GM23338 (cell line): Measurements from ENCODE around the gene H2BK1. TPM values are rescaled to one million over a fixed set of nuclear protein-coding genes. Genes with fewer than 3 reads are reported as not detected.

Experiments used
- ATAC-seq: fragments of 200-7000 bp; cut with Tn5 transposase; 3 replicates; pipeline ENCODE4 v1.9.1; 2020
- DNase-seq: peaks from one replicate; pipeline ENCODE4 v3.0.0-alpha.2; 2015; ENCODE audit warnings: low spot score
- H2AFZ ChIP-seq: fragments of 200-600 bp; sonication (generic); 2 replicates; pipeline ENCODE4 v1.8.0; 2016; ENCODE audit warnings: antibody characterized with exemption, mild to moderate bottlenecking, moderate library complexity
- H3F3A ChIP-seq: fragments of 200-600 bp; sonication (generic); replicated peaks from 2 replicates; pipeline ENCODE4 v1.8.0; 2017; ENCODE audit warnings: antibody characterized with exemption, mixed run types, low read depth
- H3K27ac ChIP-seq: fragments of 200-600 bp; sonication (generic); 2 replicates; pipeline ENCODE4 v1.6.1; 2016; ENCODE audit warnings: low read depth
- H3K27me3 ChIP-seq: fragments of 200-600 bp; sonication (generic); 2 replicates; pipeline ENCODE4 v1.8.0; 2016; ENCODE audit warnings: mild to moderate bottlenecking, mixed run types, moderate library complexity; ENCODE audit not compliant: insufficient read depth
- H3K36me3 ChIP-seq: fragments of 200-600 bp; sonication (generic); 2 replicates; pipeline ENCODE4 v1.8.0; 2016; ENCODE audit warnings: mild to moderate bottlenecking; ENCODE audit not compliant: insufficient read depth
- H3K4me1 ChIP-seq: fragments of 200-600 bp; sonication (generic); 2 replicates; pipeline ENCODE4 v1.8.0; 2016; ENCODE audit warnings: mild to moderate bottlenecking, moderate library complexity; ENCODE audit not compliant: insufficient read depth
- H3K4me2 ChIP-seq: fragments of 200-600 bp; sonication (generic); 2 replicates; pipeline ENCODE4 v1.7.1; 2017; ENCODE audit warnings: mixed run types
- H3K4me3 ChIP-seq: fragments of 200-600 bp; sonication (generic); 2 replicates; pipeline ENCODE4 v1.6.1; 2016; ENCODE audit warnings: mixed run types
- H3K79me2 ChIP-seq: fragments of 200-600 bp; sonication (generic); replicated peaks from 2 replicates; pipeline ENCODE4 v1.8.0; 2017; ENCODE audit warnings: mild to moderate bottlenecking; ENCODE audit not compliant: insufficient read depth
- H3K9me2 ChIP-seq: fragments of 200-600 bp; sonication (generic); 2 replicates; pipeline ENCODE4 v1.8.0; 2017; ENCODE audit not compliant: insufficient read depth
- H4K20me1 ChIP-seq: fragments of 200-600 bp; sonication (generic); replicated peaks from 2 replicates; pipeline ENCODE4 v1.8.0; 2017; ENCODE audit warnings: mild to moderate bottlenecking; ENCODE audit not compliant: insufficient read depth
- H3K27ac Mint-ChIP-seq: 2 replicates; pipeline ENCODE4 v1.8.0; 2020; ENCODE audit warnings: inconsistent platforms, mild to moderate bottlenecking, moderate library complexity, mixed read lengths
- H3K27me3 Mint-ChIP-seq: 3 replicates; pipeline ENCODE4 v1.8.0; 2022; ENCODE audit warnings: low read depth, mild to moderate bottlenecking, moderate library complexity, mixed read lengths, inconsistent platforms; ENCODE audit not compliant: insufficient read depth, poor library complexity
- H3K36me3 Mint-ChIP-seq: 3 replicates; pipeline ENCODE4 v1.8.0; 2021; ENCODE audit warnings: low read depth, mild to moderate bottlenecking, inconsistent platforms, moderate library complexity, mixed read lengths
- H3K4me1 Mint-ChIP-seq: 3 replicates; pipeline ENCODE4 v1.8.0; 2020; ENCODE audit warnings: mild to moderate bottlenecking, inconsistent platforms, mixed read lengths
- H3K4me3 Mint-ChIP-seq: 3 replicates; pipeline ENCODE4 v1.8.0; 2021; ENCODE audit warnings: moderate library complexity, mild to moderate bottlenecking, inconsistent platforms, mixed read lengths
- H3K9me3 Mint-ChIP-seq: 3 replicates; pipeline ENCODE4 v1.8.0; 2020; ENCODE audit warnings: moderate library complexity, mild to moderate bottlenecking, inconsistent platforms, mixed read lengths
- CREB1 ChIP-seq: fragments of 250-450 bp; sonication (Bioruptor Pico); IDR thresholded peaks from 2 replicates; pipeline ENCODE4 v1.5.0; 2020; ENCODE audit warnings: low read depth, mild to moderate bottlenecking, moderate library complexity
- EZH2phosphoT487 ChIP-seq: fragments of 200-600 bp; sonication (generic); IDR thresholded peaks from one replicate; pipeline ENCODE4 v1.8.1; 2018; ENCODE audit warnings: antibody characterized with exemption; ENCODE audit not compliant: unreplicated experiment
- JUNB ChIP-seq: IDR thresholded peaks from one replicate; pipeline ENCODE4 v1.6.1; 2016; ENCODE audit warnings: antibody characterized with exemption; ENCODE audit not compliant: unreplicated experiment
- NANOG ChIP-seq: IDR thresholded peaks from 2 replicates; pipeline ENCODE4 v1.6.1; 2016; ENCODE audit warnings: antibody characterized with exemption, borderline replicate concordance
- POLR2AphosphoS5 ChIP-seq: IDR thresholded peaks from 2 replicates; pipeline ENCODE4 v1.6.1; 2016; ENCODE audit warnings: antibody characterized with exemption, low read depth
- STAT1 ChIP-seq: IDR thresholded peaks from one replicate; pipeline ENCODE4 v1.6.1; 2016; ENCODE audit warnings: antibody characterized with exemption; ENCODE audit not compliant: unreplicated experiment
- ZNF114 ChIP-seq: fragments of 250-450 bp; sonication (Bioruptor Pico); IDR thresholded peaks from 2 replicates; pipeline ENCODE4 v1.5.0; 2020; ENCODE audit warnings: mild to moderate bottlenecking, moderate library complexity
- ZNF331 ChIP-seq: fragments of 250-450 bp; sonication (Bioruptor Pico); IDR thresholded peaks from 2 replicates; pipeline ENCODE4 v1.5.0; 2020; ENCODE audit warnings: low read depth, mild to moderate bottlenecking, moderate library complexity
- polyA plus RNA-seq: library from polyadenylated mRNA; unstranded; fragments of >200 nt; fragmentation: Nextera tagmentation; extraction: Ambion mirVana; gene quantifications from 2 replicates; pipeline ENCODE4 v1.2.1, GENCODE V29; 2016
- total RNA-seq: library from RNA; depleted of rRNA; stranded (reverse); fragments of >200 nt; shearing (Covaris generic); gene quantifications from 2 replicates; pipeline ENCODE4 v1.2.3, GENCODE V29; 2014
- TF ChIP-seq, protein P1 (sequence below): IDR thresholded peaks from 2 replicates; pipeline ENCODE4 v1.6.1; 2016; ENCODE audit warnings: antibody characterized with exemption
- TF ChIP-seq, protein P2 (sequence below): fragments of 250-450 bp; sonication (Bioruptor Pico); IDR thresholded peaks from 2 replicates; pipeline ENCODE4 v1.5.0; 2020; ENCODE audit warnings: mild to moderate bottlenecking, moderate library complexity
- TF ChIP-seq, protein P3 (sequence below): IDR thresholded peaks from one replicate; pipeline ENCODE4 v1.6.1; 2018; ENCODE audit warnings: antibody characterized with exemption; ENCODE audit not compliant: unreplicated experiment

Gene H2BK1
- total and polyA plus RNA-seq, 2 experiments from 2014 or later = not detected

DNA sequence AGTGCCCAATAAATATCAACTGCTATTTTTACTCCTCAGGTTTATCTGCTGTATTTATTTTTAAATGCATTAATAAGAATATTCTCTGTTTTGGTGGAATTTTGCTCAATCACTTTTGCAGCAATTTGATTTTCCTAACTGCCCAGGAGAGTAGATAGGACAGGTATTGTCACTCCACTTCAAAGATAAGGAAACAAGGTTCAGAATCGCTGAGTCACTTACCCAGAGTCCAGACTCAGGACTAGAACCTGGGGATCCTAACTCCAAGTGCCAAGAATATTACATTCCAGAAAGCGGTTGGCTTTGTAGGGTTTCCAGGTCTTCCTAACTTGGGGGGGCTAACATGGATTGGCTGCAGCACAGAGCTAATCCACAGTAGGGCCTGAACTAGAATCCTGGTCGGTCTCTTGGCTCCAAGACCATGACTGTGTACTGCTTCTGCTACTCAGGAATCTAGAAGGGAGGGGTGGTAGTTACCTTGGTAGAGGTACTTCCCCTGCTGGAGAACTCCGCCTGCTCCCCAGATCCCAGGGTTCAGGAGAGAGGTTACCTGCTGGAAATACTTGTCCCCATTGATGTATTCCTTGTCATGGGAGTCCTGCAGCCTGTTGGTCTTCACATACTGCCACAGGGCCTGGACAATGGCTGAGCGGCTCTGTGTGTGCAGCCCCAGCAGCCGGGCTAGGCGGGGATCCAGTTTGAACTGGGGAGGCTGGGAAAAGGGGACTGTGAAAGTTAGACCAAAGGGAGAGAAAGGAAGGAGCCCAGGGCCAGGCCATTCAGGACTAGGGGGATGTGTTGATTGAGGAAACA lies 30.9 kb upstream of the H2BK1 start:
- ATAC-seq = no peak
- H3K36me3 Mint-ChIP-seq = peaks cover 10% of the 10 kb centered on the region
- Histone ChIP-seq H3K4me3 (no peak overlapping the region), H3K27ac (no peak overlapping the region), H3K4me1 (peaks cover 19% of the 10 kb centered on the region; the same call in 1 of the 2 replicates), H3K36me3 (no peaks in the 10 kb centered on the region), H3K79me2 (no peaks in the 10 kb centered on the region), H4K20me1 (peaks cover 8% of the 10 kb centered on the region; the same call in 1 of the 2 replicates), H3K9me2 (no peaks in the 10 kb centered on the region), H3F3A (0 out of 2 replicates have a peak, but pooled peaks cover 4% of the 10 kb centered on the region), H3K27me3 (peaks cover 23% of the 10 kb centered on the region), H2AFZ (no peak overlapping the region), H3K4me2 (no peak overlapping the region)
- peaks cover 41% of the 10 kb centered on the region for H3K4me1 Mint-ChIP-seq
- TF ChIP-seq POLR2AphosphoS5 (peak; percentile 10; the same call in 1 of the 2 replicates), EZH2phosphoT487 (no peak)
- peak overlapping the region; percentile 78; the same call in 1 of the 2 replicates for H3K27ac Mint-ChIP-seq
- H3K4me3 Mint-ChIP-seq = no peak overlapping the region
- no peak for DNase-seq
- H3K27me3 Mint-ChIP-seq = peaks cover 26% of the 10 kb centered on the region
- H3K9me3 Mint-ChIP-seq = no peaks in the 10 kb centered on the region; the same call in 2 of the 3 replicates

DNA sequence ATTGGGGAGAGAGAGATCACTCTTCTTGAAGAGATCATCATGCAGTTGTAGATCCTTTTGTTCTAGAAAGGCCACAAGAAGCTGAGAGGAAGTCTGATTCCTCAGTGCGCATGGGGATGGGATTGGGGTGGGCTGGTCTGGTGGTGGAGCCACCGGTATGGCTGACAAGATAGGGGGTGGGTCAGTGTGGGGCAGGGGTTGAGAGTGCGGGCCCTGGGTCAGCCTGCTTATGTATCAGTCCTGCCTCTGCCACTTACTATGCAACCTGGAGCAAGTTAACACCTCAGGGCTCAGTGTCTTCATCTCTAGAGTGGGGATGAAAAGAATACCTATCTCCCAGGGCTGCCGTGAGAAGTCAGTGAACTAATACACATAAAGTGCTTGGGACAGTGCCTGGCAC lies 30.2 kb upstream of the H2BK1 start:
- no peak overlapping the region for H3K4me3 ChIP-seq
- peaks cover 8% of the 10 kb centered on the region; the same call in 1 of the 2 replicates for H4K20me1 ChIP-seq
- H3F3A ChIP-seq = no peaks in the 10 kb centered on the region
- Mint-ChIP-seq H3K27ac (peak overlapping the region; percentile 32; the same call in 1 of the 2 replicates), H3K4me3 (no peak overlapping the region), H3K9me3 (no peaks in the 10 kb centered on the region), H3K27me3 (peaks cover 21% of the 10 kb centered on the region), H3K4me1 (peaks cover 37% of the 10 kb centered on the region), H3K36me3 (peaks cover 12% of the 10 kb centered on the region)
- ATAC-seq (no peak), DNase-seq (no peak)
- peaks cover 17% of the 10 kb centered on the region for H3K27me3 ChIP-seq
- H3K27ac ChIP-seq = no peak overlapping the region
- H3K36me3 ChIP-seq = no peaks in the 10 kb centered on the region
- no peak overlapping the region for H3K4me2 ChIP-seq
- no peaks in the 10 kb centered on the region for H3K79me2 ChIP-seq
- no peaks in the 10 kb centered on the region for H3K9me2 ChIP-seq
- H3K4me1 ChIP-seq = peaks cover 15% of the 10 kb centered on the region; the same call in 1 of the 2 replicates
- H2AFZ ChIP-seq = no peak overlapping the region
- TF ChIP-seq STAT1 (no peak), NANOG (no peak), CREB1 (CRISPR knock-in tag) (no peak), ZNF331 (CRISPR knock-in tag) (no peak), ZNF114 (CRISPR knock-in tag) (no peak), JUNB (no peak)
- TF ChIP-seq, protein P1, sequence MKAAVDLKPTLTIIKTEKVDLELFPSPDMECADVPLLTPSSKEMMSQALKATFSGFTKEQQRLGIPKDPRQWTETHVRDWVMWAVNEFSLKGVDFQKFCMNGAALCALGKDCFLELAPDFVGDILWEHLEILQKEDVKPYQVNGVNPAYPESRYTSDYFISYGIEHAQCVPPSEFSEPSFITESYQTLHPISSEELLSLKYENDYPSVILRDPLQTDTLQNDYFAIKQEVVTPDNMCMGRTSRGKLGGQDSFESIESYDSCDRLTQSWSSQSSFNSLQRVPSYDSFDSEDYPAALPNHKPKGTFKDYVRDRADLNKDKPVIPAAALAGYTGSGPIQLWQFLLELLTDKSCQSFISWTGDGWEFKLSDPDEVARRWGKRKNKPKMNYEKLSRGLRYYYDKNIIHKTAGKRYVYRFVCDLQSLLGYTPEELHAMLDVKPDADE = no peak
- TF ChIP-seq, protein P2, sequence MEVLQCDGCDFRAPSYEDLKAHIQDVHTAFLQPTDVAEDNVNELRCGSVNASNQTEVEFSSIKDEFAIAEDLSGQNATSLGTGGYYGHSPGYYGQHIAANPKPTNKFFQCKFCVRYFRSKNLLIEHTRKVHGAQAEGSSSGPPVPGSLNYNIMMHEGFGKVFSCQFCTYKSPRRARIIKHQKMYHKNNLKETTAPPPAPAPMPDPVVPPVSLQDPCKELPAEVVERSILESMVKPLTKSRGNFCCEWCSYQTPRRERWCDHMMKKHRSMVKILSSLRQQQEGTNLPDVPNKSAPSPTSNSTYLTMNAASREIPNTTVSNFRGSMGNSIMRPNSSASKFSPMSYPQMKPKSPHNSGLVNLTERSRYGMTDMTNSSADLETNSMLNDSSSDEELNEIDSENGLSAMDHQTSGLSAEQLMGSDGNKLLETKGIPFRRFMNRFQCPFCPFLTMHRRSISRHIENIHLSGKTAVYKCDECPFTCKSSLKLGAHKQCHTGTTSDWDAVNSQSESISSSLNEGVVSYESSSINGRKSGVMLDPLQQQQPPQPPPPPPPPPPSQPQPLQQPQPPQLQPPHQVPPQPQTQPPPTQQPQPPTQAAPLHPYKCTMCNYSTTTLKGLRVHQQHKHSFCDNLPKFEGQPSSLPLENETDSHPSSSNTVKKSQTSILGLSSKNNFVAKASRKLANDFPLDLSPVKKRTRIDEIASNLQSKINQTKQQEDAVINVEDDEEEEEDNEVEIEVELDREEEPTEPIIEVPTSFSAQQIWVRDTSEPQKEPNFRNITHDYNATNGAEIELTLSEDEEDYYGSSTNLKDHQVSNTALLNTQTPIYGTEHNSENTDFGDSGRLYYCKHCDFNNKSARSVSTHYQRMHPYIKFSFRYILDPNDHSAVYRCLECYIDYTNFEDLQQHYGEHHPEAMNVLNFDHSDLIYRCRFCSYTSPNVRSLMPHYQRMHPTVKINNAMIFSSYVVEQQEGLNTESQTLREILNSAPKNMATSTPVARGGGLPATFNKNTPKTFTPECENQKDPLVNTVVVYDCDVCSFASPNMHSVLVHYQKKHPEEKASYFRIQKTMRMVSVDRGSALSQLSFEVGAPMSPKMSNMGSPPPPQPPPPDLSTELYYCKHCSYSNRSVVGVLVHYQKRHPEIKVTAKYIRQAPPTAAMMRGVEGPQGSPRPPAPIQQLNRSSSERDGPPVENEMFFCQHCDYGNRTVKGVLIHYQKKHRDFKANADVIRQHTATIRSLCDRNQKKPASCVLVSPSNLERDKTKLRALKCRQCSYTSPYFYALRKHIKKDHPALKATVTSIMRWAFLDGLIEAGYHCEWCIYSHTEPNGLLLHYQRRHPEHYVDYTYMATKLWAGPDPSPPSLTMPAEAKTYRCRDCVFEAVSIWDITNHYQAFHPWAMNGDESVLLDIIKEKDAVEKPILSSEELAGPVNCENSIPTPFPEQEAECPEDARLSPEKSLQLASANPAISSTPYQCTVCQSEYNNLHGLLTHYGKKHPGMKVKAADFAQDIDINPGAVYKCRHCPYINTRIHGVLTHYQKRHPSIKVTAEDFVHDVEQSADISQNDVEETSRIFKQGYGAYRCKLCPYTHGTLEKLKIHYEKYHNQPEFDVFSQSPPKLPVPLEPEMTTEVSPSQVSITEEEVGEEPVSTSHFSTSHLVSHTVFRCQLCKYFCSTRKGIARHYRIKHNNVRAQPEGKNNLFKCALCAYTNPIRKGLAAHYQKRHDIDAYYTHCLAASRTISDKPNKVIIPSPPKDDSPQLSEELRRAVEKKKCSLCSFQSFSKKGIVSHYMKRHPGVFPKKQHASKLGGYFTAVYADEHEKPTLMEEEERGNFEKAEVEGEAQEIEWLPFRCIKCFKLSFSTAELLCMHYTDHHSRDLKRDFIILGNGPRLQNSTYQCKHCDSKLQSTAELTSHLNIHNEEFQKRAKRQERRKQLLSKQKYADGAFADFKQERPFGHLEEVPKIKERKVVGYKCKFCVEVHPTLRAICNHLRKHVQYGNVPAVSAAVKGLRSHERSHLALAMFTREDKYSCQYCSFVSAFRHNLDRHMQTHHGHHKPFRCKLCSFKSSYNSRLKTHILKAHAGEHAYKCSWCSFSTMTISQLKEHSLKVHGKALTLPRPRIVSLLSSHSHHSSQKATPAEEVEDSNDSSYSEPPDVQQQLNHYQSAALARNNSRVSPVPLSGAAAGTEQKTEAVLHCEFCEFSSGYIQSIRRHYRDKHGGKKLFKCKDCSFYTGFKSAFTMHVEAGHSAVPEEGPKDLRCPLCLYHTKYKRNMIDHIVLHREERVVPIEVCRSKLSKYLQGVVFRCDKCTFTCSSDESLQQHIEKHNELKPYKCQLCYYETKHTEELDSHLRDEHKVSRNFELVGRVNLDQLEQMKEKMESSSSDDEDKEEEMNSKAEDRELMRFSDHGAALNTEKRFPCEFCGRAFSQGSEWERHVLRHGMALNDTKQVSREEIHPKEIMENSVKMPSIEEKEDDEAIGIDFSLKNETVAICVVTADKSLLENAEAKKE = no peak
- TF ChIP-seq, protein P3, sequence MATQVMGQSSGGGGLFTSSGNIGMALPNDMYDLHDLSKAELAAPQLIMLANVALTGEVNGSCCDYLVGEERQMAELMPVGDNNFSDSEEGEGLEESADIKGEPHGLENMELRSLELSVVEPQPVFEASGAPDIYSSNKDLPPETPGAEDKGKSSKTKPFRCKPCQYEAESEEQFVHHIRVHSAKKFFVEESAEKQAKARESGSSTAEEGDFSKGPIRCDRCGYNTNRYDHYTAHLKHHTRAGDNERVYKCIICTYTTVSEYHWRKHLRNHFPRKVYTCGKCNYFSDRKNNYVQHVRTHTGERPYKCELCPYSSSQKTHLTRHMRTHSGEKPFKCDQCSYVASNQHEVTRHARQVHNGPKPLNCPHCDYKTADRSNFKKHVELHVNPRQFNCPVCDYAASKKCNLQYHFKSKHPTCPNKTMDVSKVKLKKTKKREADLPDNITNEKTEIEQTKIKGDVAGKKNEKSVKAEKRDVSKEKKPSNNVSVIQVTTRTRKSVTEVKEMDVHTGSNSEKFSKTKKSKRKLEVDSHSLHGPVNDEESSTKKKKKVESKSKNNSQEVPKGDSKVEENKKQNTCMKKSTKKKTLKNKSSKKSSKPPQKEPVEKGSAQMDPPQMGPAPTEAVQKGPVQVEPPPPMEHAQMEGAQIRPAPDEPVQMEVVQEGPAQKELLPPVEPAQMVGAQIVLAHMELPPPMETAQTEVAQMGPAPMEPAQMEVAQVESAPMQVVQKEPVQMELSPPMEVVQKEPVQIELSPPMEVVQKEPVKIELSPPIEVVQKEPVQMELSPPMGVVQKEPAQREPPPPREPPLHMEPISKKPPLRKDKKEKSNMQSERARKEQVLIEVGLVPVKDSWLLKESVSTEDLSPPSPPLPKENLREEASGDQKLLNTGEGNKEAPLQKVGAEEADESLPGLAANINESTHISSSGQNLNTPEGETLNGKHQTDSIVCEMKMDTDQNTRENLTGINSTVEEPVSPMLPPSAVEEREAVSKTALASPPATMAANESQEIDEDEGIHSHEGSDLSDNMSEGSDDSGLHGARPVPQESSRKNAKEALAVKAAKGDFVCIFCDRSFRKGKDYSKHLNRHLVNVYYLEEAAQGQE = no peak
